ENCODE data around the gene HLCS. TPM values are rescaled to one million over a fixed set of nuclear protein-coding genes. Genes with fewer than 3 reads are reported as not detected.
"Not testable (repeated sequence)": the region's sequence is repeated elsewhere in the genome, so short reads cannot be mapped to it uniquely, and the experiment has no call there.

Gene HLCS
- total RNA-seq, 1 donor from 2014 or later: 18.8 TPM

GRCh38 chr21:36821032-36821299 lies 145.5 kb downstream of the HLCS start:
- H3K4me3 ChIP-seq (ENCODE audit: low read length in 3 of 3): no peak overlapping the region
- H3K27ac ChIP-seq (ENCODE audit: low read depth, low read length): no peak overlapping the region
- H3K9me3 ChIP-seq (ENCODE audit: control insufficient read depth in 3 of 3, low read length in 3 of 3): no peaks in the 10 kb centered on the region
- no peaks in the 10 kb centered on the region for H3K27me3 ChIP-seq (ENCODE audit: control insufficient read depth in 3 of 3, insufficient read depth in 3 of 3, low read length in 3 of 3)
- peaks cover 0 to 3% (median 0%) of the 10 kb centered on the region in 3 donors for H3K4me1 ChIP-seq (ENCODE audit: control insufficient read depth in 3 of 3, insufficient read depth in 3 of 3, low read length in 3 of 3)
- no peaks in the 10 kb centered on the region for H3K36me3 ChIP-seq (ENCODE audit: control insufficient read depth in 3 of 3, insufficient read depth in 3 of 3, low read length in 3 of 3)
- H3K9ac ChIP-seq (ENCODE audit: low read depth in 1 of 3, low read length in 3 of 3): no peak overlapping the region

DNA sequence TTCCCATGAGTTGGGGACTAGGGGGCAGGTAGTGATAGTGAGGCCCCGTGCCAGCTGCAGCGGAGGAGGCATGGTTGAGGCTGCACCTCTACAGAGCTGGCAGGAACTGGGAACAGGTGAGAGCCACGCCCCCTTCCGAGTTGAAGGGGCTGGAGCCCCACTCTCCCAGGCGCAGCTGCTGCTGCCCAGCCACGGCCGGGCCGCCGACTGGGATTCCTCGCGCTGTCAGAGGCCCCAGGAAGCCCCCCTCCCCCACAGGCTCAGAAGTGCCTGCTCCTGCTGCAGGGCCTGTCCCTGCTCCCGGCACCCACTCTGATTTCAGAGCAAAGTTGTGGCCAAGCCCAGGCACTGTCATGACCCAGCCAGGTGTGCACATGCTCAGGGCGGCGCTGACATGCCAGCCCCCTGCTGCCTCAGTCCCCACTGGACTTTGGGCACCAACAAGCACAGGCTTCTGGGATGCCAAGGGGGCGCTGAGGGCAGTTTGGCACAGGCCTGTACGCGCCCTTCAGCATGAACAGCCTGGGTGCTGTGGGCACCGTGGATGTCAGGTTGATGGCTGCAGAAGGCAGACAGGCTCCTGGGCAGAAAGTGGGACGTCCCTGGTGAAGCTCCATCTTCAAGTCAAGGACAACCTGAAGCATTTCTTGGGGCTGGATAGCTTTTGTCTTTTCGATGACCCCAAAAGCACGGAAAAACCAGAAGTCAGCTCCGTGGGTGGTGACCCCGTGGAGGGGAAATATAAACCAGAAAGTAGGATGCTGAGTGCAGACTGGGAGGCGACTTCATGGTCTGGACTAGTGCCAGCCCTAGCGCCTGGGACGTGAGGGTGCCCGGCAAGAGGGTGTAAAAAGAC lies 146.1 kb downstream of the HLCS start:
- Histone ChIP-seq H3K36me3 (ENCODE audit: control insufficient read depth in 3 of 3, insufficient read depth in 3 of 3, low read length in 3 of 3) (no peaks in the 10 kb centered on the region), H3K4me1 (ENCODE audit: control insufficient read depth in 3 of 3, insufficient read depth in 3 of 3, low read length in 3 of 3) (peaks cover 0 to 3% (median 0%) of the 10 kb centered on the region in 3 donors), H3K4me3 (ENCODE audit: low read length in 3 of 3) (no peak overlapping the region), H3K9ac (ENCODE audit: low read depth in 1 of 3, low read length in 3 of 3) (no peak overlapping the region), H3K27me3 (ENCODE audit: control insufficient read depth in 3 of 3, insufficient read depth in 3 of 3, low read length in 3 of 3) (no peaks in the 10 kb centered on the region), H3K9me3 (ENCODE audit: control insufficient read depth in 3 of 3, low read length in 3 of 3) (no peaks in the 10 kb centered on the region), H3K27ac (ENCODE audit: low read depth, low read length) (no peak overlapping the region)

GRCh38 chr21:36817732-36818450 lies 148.6 kb downstream of the HLCS start:
- Histone ChIP-seq H3K4me3 (ENCODE audit: low read length in 3 of 3) (no peak overlapping the region), H3K4me1 (ENCODE audit: control insufficient read depth in 3 of 3, insufficient read depth in 3 of 3, low read length in 3 of 3) (peaks cover 0 to 3% (median 0%) of the 10 kb centered on the region in 3 donors), H3K9me3 (ENCODE audit: control insufficient read depth in 3 of 3, low read length in 3 of 3) (no peaks in the 10 kb centered on the region), H3K27me3 (ENCODE audit: control insufficient read depth in 3 of 3, insufficient read depth in 3 of 3, low read length in 3 of 3) (no peaks in the 10 kb centered on the region), H3K27ac (ENCODE audit: low read depth, low read length) (no peak overlapping the region), H3K9ac (ENCODE audit: low read depth in 1 of 3, low read length in 3 of 3) (no peak overlapping the region), H3K36me3 (ENCODE audit: control insufficient read depth in 3 of 3, insufficient read depth in 3 of 3, low read length in 3 of 3) (no peaks in the 10 kb centered on the region)

DNA sequence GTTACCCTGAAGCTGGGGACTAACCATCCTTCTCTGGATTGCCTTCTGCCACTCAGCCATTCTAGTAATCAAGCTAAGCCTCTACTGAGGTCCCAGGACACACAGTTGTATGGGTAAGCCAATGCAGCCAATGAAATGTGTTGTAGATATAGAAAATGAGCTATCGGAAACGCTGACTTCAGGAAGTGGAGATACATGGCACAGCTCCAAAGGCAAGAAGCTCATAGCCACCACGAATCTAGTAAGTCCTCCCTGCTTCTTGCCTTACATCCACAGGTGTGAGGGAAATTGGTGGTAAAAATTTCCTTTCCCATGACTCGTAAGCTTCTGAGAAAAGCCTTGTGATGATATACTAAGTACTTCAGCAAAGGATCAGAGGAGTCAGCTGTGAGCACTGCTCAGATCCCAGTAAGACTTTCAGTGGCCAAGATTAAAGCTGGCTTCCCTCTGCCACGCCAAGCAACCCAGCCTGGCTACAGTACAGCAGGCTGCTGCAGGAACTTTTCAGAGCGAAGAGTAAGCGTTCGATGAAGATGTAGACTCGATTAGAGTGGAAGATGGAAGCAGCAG lies 149.8 kb downstream of the HLCS start:
- peaks cover 0 to 3% (median 0%) of the 10 kb centered on the region in 3 donors for H3K4me1 ChIP-seq (ENCODE audit: control insufficient read depth in 3 of 3, insufficient read depth in 3 of 3, low read length in 3 of 3)
- no peaks in the 10 kb centered on the region for H3K36me3 ChIP-seq (ENCODE audit: control insufficient read depth in 3 of 3, insufficient read depth in 3 of 3, low read length in 3 of 3)
- no peak overlapping the region for H3K4me3 ChIP-seq (ENCODE audit: low read length in 3 of 3)
- H3K9me3 ChIP-seq (ENCODE audit: control insufficient read depth in 3 of 3, low read length in 3 of 3): no peaks in the 10 kb centered on the region
- H3K27me3 ChIP-seq (ENCODE audit: control insufficient read depth in 3 of 3, insufficient read depth in 3 of 3, low read length in 3 of 3): no peaks in the 10 kb centered on the region
- no peak overlapping the region for H3K9ac ChIP-seq (ENCODE audit: low read depth in 1 of 3, low read length in 3 of 3)
- H3K27ac ChIP-seq (ENCODE audit: low read depth, low read length): no peak overlapping the region

DNA sequence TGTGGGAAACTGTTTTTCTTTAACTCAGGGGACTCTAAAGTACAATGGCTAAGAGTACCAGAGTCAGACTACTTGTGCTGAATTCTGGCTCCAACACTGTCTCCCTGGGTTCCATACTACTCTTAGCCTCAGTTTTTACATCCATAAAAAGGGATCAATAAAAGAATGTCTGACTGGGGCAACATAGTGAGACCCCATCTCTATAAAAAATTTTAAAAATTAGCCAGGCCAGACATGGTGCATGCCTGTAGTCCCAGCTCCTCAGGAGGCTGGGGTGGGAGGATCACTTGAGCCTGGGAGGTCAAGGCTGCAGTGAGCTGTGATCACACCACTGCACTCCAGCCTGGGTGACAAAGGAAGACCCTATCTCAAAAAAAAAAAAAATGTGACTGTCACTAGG lies 150.4 kb downstream of the HLCS start:
- H3K4me1 ChIP-seq (ENCODE audit: control insufficient read depth in 3 of 3, insufficient read depth in 3 of 3, low read length in 3 of 3); H3K36me3 ChIP-seq (ENCODE audit: control insufficient read depth in 3 of 3, insufficient read depth in 3 of 3, low read length in 3 of 3); H3K27me3 ChIP-seq (ENCODE audit: control insufficient read depth in 3 of 3, insufficient read depth in 3 of 3, low read length in 3 of 3); H3K9me3 ChIP-seq (ENCODE audit: control insufficient read depth in 3 of 3, low read length in 3 of 3); H3K27ac ChIP-seq (ENCODE audit: low read depth, low read length); H3K9ac ChIP-seq (ENCODE audit: low read depth in 1 of 3, low read length in 3 of 3); H3K4me3 ChIP-seq (ENCODE audit: low read length in 3 of 3): not testable (repeated sequence)

GRCh38 chr21:36815284-36815683 lies 151.2 kb downstream of the HLCS start:
- Histone ChIP-seq H3K9me3 (ENCODE audit: control insufficient read depth in 3 of 3, low read length in 3 of 3) (no peaks in the 10 kb centered on the region), H3K4me1 (ENCODE audit: control insufficient read depth in 3 of 3, insufficient read depth in 3 of 3, low read length in 3 of 3) (peaks cover 0 to 3% (median 0%) of the 10 kb centered on the region in 3 donors), H3K36me3 (ENCODE audit: control insufficient read depth in 3 of 3, insufficient read depth in 3 of 3, low read length in 3 of 3) (no peaks in the 10 kb centered on the region), H3K27ac (ENCODE audit: low read depth, low read length) (no peak overlapping the region), H3K9ac (ENCODE audit: low read depth in 1 of 3, low read length in 3 of 3) (no peak overlapping the region), H3K27me3 (ENCODE audit: control insufficient read depth in 3 of 3, insufficient read depth in 3 of 3, low read length in 3 of 3) (no peaks in the 10 kb centered on the region), H3K4me3 (ENCODE audit: low read length in 3 of 3) (no peak overlapping the region)

- Histone ChIP-seq H3K36me3 (ENCODE audit: control insufficient read depth in 3 of 3, insufficient read depth in 3 of 3, low read length in 3 of 3) (no peaks in the 10 kb centered on the region), H3K4me3 (ENCODE audit: low read length in 3 of 3) (no peak overlapping the region), H3K27ac (ENCODE audit: low read depth, low read length) (no peak overlapping the region), H3K9me3 (ENCODE audit: control insufficient read depth in 3 of 3, low read length in 3 of 3) (no peaks in the 10 kb centered on the region), H3K9ac (ENCODE audit: low read depth in 1 of 3, low read length in 3 of 3) (no peak overlapping the region), H3K27me3 (ENCODE audit: control insufficient read depth in 3 of 3, insufficient read depth in 3 of 3, low read length in 3 of 3) (no peaks in the 10 kb centered on the region), H3K4me1 (ENCODE audit: control insufficient read depth in 3 of 3, insufficient read depth in 3 of 3, low read length in 3 of 3) (peaks cover 0 to 3% (median 0%) of the 10 kb centered on the region in 3 donors)
These were observed 153.4 kb downstream of the HLCS start for GRCh38 chr21:36813052-36813451.

DNA sequence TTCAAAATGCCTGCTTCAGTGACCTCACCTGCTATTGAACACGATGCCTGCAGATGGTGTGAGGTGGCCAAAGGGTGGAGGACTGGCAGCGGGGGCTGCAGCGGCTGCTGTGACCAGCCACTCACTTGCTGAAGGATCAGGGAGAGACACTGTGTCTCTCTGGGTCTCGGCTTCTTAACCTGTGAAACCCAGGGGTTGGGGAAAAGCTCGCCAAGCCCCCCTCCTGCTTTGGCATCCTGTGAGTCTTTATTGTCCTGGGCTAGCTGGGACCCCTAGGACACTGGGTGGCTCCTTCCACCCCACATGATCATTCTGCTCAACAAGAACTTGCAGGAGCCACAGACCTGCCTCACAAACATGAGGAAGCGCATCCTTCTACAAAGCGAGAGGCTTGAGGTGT lies 154.7 kb downstream of the HLCS start:
- Histone ChIP-seq H3K36me3 (ENCODE audit: control insufficient read depth in 3 of 3, insufficient read depth in 3 of 3, low read length in 3 of 3) (no peaks in the 10 kb centered on the region), H3K27ac (ENCODE audit: low read depth, low read length) (no peak overlapping the region), H3K4me3 (ENCODE audit: low read length in 3 of 3) (no peak overlapping the region), H3K4me1 (ENCODE audit: control insufficient read depth in 3 of 3, insufficient read depth in 3 of 3, low read length in 3 of 3) (peaks cover 0 to 3% (median 0%) of the 10 kb centered on the region in 3 donors), H3K27me3 (ENCODE audit: control insufficient read depth in 3 of 3, insufficient read depth in 3 of 3, low read length in 3 of 3) (no peaks in the 10 kb centered on the region), H3K9me3 (ENCODE audit: control insufficient read depth in 3 of 3, low read length in 3 of 3) (no peaks in the 10 kb centered on the region), H3K9ac (ENCODE audit: low read depth in 1 of 3, low read length in 3 of 3) (no peak overlapping the region)

DNA sequence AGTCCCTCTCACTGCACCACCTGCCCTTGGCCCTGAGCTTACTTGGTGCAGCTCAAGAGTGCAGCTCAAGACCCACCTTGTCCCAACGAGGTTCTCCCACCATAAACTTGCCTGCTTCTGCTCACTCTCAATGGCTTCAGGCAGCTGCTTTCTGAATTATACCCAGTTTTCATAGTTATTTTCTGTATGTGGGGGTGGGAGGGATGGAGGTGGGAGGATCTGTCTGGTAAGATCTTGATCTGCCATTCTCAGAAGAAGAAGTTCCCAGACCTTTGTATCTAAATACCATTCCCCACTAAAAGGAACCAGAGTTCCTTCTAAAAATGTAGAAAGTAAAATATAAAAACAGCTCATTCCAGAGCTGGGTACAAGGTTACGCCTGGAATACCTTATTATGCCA lies 156.0 kb downstream of the HLCS start:
- no peaks in the 10 kb centered on the region for H3K27me3 ChIP-seq (ENCODE audit: control insufficient read depth in 3 of 3, insufficient read depth in 3 of 3, low read length in 3 of 3)
- no peak overlapping the region for H3K27ac ChIP-seq (ENCODE audit: low read depth, low read length)
- H3K36me3 ChIP-seq (ENCODE audit: control insufficient read depth in 3 of 3, insufficient read depth in 3 of 3, low read length in 3 of 3): no peaks in the 10 kb centered on the region
- H3K4me3 ChIP-seq (ENCODE audit: low read length in 3 of 3): no peak overlapping the region
- no peaks in the 10 kb centered on the region for H3K9me3 ChIP-seq (ENCODE audit: control insufficient read depth in 3 of 3, low read length in 3 of 3)
- no peak overlapping the region for H3K9ac ChIP-seq (ENCODE audit: low read depth in 1 of 3, low read length in 3 of 3)
- no peaks in the 10 kb centered on the region for H3K4me1 ChIP-seq (ENCODE audit: control insufficient read depth in 3 of 3, insufficient read depth in 3 of 3, low read length in 3 of 3)

DNA sequence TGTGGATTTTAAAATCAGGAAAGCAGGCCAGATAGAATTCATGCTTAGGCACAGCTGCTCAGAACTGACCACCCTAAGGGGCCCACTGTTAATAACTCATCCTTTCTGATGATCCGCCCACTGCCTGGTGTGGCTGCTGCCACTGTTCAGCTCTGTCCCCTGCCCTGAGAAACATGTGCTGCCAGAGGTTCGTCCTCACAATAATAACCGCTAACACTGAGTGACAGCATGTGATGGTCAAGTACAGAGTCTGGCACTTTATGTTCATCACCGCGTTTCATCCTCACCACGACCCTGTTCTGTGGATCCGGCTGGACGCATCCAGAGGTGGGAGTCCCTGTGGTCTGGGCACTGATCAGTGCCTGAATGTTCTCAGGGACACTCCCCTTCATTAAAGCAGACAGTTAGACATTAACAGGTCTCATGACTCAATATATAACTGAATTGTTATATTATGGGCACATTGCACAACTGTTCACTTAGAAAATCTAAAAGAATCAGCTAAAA lies 159.0 kb downstream of the HLCS start:
- no peak overlapping the region for H3K9ac ChIP-seq (ENCODE audit: low read depth in 1 of 3, low read length in 3 of 3)
- no peaks in the 10 kb centered on the region for H3K27me3 ChIP-seq (ENCODE audit: control insufficient read depth in 3 of 3, insufficient read depth in 3 of 3, low read length in 3 of 3)
- H3K27ac ChIP-seq (ENCODE audit: low read depth, low read length): no peak overlapping the region
- no peaks in the 10 kb centered on the region for H3K36me3 ChIP-seq (ENCODE audit: control insufficient read depth in 3 of 3, insufficient read depth in 3 of 3, low read length in 3 of 3)
- no peak overlapping the region for H3K4me3 ChIP-seq (ENCODE audit: low read length in 3 of 3)
- H3K9me3 ChIP-seq (ENCODE audit: control insufficient read depth in 3 of 3, low read length in 3 of 3): no peaks in the 10 kb centered on the region
- H3K4me1 ChIP-seq (ENCODE audit: control insufficient read depth in 3 of 3, insufficient read depth in 3 of 3, low read length in 3 of 3): no peaks in the 10 kb centered on the region

Measured in skeletal muscle tissue (tissue), 4 donors.